ENCODE measurements around the gene PODXL2. TPM values are rescaled to one million over a fixed set of nuclear protein-coding genes. Genes with fewer than 3 reads are reported as not detected.

Gene PODXL2
- total and polyA plus RNA-seq, 2 experiments from 2014 or later, result 18.4 to 57.6 TPM

- DNase-seq (ENCODE audit: low spot score), result no peak
- Histone ChIP-seq H4K20me1 (replicated peaks; ENCODE audit: insufficient read depth) (peaks cover 6% of the 10 kb centered on the region; the same call in 1 of the 2 replicates), H3K27me3 (ENCODE audit: insufficient read depth) (no peaks in the 10 kb centered on the region), H3K4me1 (ENCODE audit: insufficient read depth) (no peaks in the 10 kb centered on the region), H3K36me3 (ENCODE audit: insufficient read depth) (peaks cover 5% of the 10 kb centered on the region; the same call in 1 of the 2 replicates), H3F3A (replicated peaks; ENCODE audit: low read depth) (no peaks in the 10 kb centered on the region), H3K9me2 (ENCODE audit: insufficient read depth) (no peaks in the 10 kb centered on the region), H3K27ac (ENCODE audit: low read depth) (no peak overlapping the region), H3K4me2 (no peak overlapping the region), H2AFZ (no peak overlapping the region), H3K4me3 (no peak overlapping the region), H3K79me2 (replicated peaks; ENCODE audit: insufficient read depth) (no peaks in the 10 kb centered on the region)
- Mint-ChIP-seq H3K27ac (no peak overlapping the region), H3K4me1 (no peaks in the 10 kb centered on the region; the same call in 2 of the 3 replicates), H3K4me3 (no peak overlapping the region), H3K36me3 (ENCODE audit: low read depth) (peaks cover 29% of the 10 kb centered on the region), H3K27me3 (ENCODE audit: insufficient read depth, low read depth, poor library complexity) (no peaks in the 10 kb centered on the region), H3K9me3 (no peaks in the 10 kb centered on the region)
- TF ChIP-seq CREB1 (CRISPR knock-in tag; IDR thresholded peaks at IDR 0.05; ENCODE audit: low read depth) (no peak), STAT1 (IDR thresholded peaks at IDR 0.05; ENCODE audit: unreplicated experiment) (no peak), EZH2phosphoT487 (IDR thresholded peaks at IDR 0.05; ENCODE audit: unreplicated experiment) (no peak), ZNF114 (CRISPR knock-in tag; IDR thresholded peaks at IDR 0.05) (no peak), EZH2 (IDR thresholded peaks at IDR 0.05; ENCODE audit: low read depth, unreplicated experiment) (no peak), REST (IDR thresholded peaks at IDR 0.05; ENCODE audit: unreplicated experiment) (no peak), NANOG (IDR thresholded peaks at IDR 0.05; ENCODE audit: borderline replicate concordance) (no peak), CTCF (conservative IDR thresholded peaks at IDR 0.05; ENCODE audit: low read depth in 2 of 2) (no peak), POLR2AphosphoS5 (IDR thresholded peaks at IDR 0.05; ENCODE audit: low read depth) (no peak), JUNB (IDR thresholded peaks at IDR 0.05; ENCODE audit: unreplicated experiment) (no peak), ZNF331 (CRISPR knock-in tag; IDR thresholded peaks at IDR 0.05; ENCODE audit: low read depth) (no peak), ZNF462 (CRISPR knock-in tag; IDR thresholded peaks at IDR 0.05) (no peak)
- TF ChIP-seq, protein P1, sequence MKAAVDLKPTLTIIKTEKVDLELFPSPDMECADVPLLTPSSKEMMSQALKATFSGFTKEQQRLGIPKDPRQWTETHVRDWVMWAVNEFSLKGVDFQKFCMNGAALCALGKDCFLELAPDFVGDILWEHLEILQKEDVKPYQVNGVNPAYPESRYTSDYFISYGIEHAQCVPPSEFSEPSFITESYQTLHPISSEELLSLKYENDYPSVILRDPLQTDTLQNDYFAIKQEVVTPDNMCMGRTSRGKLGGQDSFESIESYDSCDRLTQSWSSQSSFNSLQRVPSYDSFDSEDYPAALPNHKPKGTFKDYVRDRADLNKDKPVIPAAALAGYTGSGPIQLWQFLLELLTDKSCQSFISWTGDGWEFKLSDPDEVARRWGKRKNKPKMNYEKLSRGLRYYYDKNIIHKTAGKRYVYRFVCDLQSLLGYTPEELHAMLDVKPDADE (IDR thresholded peaks at IDR 0.05), result no peak
- no peak for ATAC-seq
These were observed 34.2 kb downstream of the PODXL2 start for GRCh38 chr3:127663151-127663550.
